Endothelial cell (in vitro differentiated cells): ENCODE data around the gene INPP4A. TPM values are rescaled to one million over a fixed set of nuclear protein-coding genes. Genes with fewer than 3 reads are reported as not detected.

ENCODE experiments used
- DNase-seq: peaks from one replicate; pipeline ENCODE4 v3.0.0; 2021; ENCODE audit warnings: low spot score
- H3K27ac Mint-ChIP-seq: one replicate; pipeline ENCODE4 v1.8.0; 2021; ENCODE audit warnings: mixed read lengths, inconsistent platforms; ENCODE audit not compliant: unreplicated experiment
- H3K27me3 Mint-ChIP-seq: one replicate; pipeline ENCODE4 v1.8.0; 2021; ENCODE audit warnings: mild to moderate bottlenecking, moderate library complexity, mixed read lengths, inconsistent platforms; ENCODE audit not compliant: unreplicated experiment
- H3K36me3 Mint-ChIP-seq: one replicate; pipeline ENCODE4 v1.8.0; 2021; ENCODE audit warnings: mild to moderate bottlenecking, low read depth, mixed read lengths, inconsistent platforms; ENCODE audit not compliant: unreplicated experiment
- H3K4me1 Mint-ChIP-seq: one replicate; pipeline ENCODE4 v1.8.0; 2021; ENCODE audit warnings: mild to moderate bottlenecking, mixed read lengths, inconsistent platforms; ENCODE audit not compliant: unreplicated experiment
- H3K4me3 Mint-ChIP-seq: one replicate; pipeline ENCODE4 v1.8.0; 2021; ENCODE audit warnings: mild to moderate bottlenecking, mixed read lengths, inconsistent platforms; ENCODE audit not compliant: unreplicated experiment
- H3K9me3 Mint-ChIP-seq: one replicate; pipeline ENCODE4 v1.8.0; 2021; ENCODE audit warnings: mixed read lengths, inconsistent platforms; ENCODE audit not compliant: unreplicated experiment
- total RNA-seq: library from RNA; stranded (reverse); fragmentation: NEBNext Ultra II Directional; extraction: Animal tissue kit (Norgen Biotek cat#: 25700); gene quantifications from one replicate; pipeline ENCODE4 v1.2.1, GENCODE V29; 2021; ENCODE audit not compliant: unreplicated experiment
- TF ChIP-seq, protein P1 (sequence below): fragments of 200-600 bp; sonication (generic); IDR thresholded peaks from one replicate; pipeline ENCODE4 v1.5.0; 2021; ENCODE audit warnings: antibody characterized with exemption; ENCODE audit not compliant: unreplicated experiment

The INPP4A gene
- total RNA-seq, 1 donor from 2014 or later, result 26.8 TPM

DNA sequence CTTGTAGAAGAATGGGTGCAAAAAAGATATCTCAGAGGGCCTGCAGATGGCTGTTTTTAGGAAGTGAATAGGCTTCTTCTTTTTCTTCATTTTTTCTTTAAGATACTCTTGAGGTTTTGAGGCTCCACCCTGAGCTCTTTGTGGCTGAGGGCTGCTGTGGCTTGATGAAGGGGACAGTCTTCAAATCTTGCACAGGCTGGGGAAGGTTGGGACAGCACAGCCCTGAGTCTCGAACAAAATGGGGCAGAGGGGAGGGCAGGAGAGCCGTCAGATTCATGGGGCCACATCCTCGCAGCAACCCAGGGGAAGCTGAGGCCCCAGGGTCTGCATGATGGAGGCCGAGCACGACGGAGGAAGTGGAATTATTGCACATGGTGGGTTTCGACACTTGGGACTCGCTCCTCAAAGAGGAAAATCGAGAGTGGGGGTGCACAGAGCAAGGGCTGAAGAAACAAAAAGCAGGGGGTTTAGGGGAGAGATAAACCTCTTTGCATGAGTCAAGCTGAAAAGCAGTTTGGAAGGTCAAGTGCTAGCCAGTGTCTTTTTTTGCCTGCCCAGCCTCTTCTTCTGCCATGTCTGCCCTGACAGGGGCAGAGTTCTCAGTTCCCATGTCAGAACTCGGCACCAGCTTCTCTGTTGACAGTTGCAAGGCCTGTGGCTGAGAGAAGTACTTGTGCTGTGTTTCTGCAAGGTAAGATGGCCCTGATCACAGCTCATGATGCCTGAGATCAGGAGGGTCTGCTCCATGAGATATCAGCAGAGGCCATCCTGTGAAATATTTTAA is 19.5 kb downstream of the INPP4A start:
- no peak overlapping the region for H3K27ac Mint-ChIP-seq
- DNase-seq, result no peak
- peaks cover 26% of the 10 kb centered on the region for H3K4me1 Mint-ChIP-seq
- H3K36me3 Mint-ChIP-seq, result peaks cover 3% of the 10 kb centered on the region
- peaks cover 8% of the 10 kb centered on the region for H3K27me3 Mint-ChIP-seq
- TF ChIP-seq, protein P1, sequence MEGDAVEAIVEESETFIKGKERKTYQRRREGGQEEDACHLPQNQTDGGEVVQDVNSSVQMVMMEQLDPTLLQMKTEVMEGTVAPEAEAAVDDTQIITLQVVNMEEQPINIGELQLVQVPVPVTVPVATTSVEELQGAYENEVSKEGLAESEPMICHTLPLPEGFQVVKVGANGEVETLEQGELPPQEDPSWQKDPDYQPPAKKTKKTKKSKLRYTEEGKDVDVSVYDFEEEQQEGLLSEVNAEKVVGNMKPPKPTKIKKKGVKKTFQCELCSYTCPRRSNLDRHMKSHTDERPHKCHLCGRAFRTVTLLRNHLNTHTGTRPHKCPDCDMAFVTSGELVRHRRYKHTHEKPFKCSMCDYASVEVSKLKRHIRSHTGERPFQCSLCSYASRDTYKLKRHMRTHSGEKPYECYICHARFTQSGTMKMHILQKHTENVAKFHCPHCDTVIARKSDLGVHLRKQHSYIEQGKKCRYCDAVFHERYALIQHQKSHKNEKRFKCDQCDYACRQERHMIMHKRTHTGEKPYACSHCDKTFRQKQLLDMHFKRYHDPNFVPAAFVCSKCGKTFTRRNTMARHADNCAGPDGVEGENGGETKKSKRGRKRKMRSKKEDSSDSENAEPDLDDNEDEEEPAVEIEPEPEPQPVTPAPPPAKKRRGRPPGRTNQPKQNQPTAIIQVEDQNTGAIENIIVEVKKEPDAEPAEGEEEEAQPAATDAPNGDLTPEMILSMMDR, result no peak
- no peaks in the 10 kb centered on the region for H3K9me3 Mint-ChIP-seq
- no peak overlapping the region for H3K4me3 Mint-ChIP-seq

DNA sequence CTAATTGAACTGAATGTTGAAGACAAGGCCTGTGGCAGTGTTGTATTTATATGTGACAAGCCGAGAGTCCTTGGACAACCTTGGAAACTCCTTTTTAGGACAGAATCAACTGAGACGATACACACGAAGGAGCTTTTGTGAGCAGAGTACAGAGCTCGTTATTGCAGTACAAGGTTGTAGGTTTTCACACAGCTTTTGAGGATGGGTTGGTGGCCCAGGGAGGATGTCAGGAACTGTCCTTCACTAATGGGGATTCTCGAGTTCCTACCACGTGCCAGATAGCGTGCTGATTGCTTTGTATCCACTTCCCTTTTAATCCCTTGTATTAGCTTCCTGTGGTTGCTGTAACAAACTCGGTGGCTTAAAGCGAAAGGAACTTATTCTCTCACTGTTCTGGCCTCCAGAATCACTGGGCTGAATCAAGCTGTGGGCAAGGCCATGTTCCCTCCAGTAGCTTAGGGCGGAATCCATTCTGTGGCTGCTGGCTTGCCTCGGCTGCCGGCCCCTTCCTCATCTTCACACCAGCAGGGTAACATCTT is 20.2 kb downstream of the INPP4A start:
- H3K27me3 Mint-ChIP-seq, result peaks cover 8% of the 10 kb centered on the region
- TF ChIP-seq, protein P1, result no peak
- H3K4me1 Mint-ChIP-seq, result peaks cover 26% of the 10 kb centered on the region
- H3K4me3 Mint-ChIP-seq, result no peak overlapping the region
- H3K27ac Mint-ChIP-seq, result no peak overlapping the region
- no peak for DNase-seq
- no peaks in the 10 kb centered on the region for H3K9me3 Mint-ChIP-seq
- H3K36me3 Mint-ChIP-seq, result peaks cover 3% of the 10 kb centered on the region

DNA sequence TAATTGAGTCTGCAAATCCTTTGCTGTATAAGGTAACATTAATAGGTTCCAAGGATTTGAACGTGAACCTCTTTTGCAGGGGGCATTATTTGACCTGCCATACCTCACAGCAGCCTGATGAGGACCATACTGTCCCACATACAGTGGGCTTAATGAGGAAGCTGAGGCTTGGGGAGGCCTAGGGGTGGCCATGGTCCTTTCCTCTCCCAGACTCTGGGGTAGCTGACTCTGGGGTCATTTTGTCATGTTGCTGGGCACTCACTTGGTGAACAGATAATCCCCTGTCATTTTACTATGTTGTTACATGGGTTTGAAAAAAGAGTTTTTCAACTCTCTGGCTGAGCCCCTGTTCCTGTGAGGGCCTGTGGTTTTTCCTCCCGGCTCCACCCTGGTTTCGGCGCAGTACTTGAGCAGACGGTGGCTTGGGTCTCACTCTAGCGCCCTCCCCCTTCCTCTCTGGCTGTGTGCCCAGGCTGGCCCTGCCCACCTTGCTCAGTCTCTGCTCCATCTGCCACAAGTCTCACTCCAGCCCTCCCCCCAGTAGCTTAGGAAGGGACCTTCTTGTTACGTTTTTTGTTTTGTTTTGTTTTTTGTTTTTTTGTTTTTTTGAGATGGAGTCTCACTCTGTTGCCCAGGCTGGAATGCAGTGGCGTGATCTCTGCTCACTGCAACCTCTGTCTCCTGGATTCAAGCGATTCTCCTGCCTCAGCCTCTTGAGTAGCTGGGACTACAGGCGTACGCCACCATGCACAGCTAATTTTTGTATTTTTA is 21.0 kb downstream of the INPP4A start:
- Mint-ChIP-seq H3K4me1 (peaks cover 23% of the 10 kb centered on the region), H3K9me3 (no peaks in the 10 kb centered on the region), H3K4me3 (no peak overlapping the region), H3K36me3 (peaks cover 3% of the 10 kb centered on the region), H3K27me3 (peaks cover 4% of the 10 kb centered on the region), H3K27ac (no peak overlapping the region)
- no peak for DNase-seq
- TF ChIP-seq, protein P1, result no peak

DNA sequence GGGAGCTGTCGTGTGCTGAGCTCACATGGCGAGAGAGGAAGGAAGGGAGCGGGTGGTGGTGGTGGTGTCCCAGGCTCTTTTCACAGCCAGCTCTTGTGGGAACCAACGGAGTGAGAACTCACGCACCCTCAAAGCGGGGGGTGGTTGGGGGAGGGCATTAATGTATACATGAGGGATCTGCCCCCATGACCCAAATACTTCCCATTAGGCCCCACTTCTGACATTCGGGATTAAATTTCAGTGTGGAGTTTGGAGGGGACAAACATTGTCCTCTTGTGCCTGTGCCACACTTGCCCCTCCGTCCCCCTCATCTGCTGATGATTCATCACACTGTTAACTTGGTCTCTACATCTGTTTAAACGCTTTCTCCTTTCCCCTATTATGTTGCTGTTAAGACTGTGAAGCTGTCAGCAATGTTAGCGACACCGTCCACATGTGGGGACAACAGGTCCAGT is 22.5 kb downstream of the INPP4A start:
- no peak for DNase-seq
- TF ChIP-seq, protein P1, result no peak
- peaks cover 6% of the 10 kb centered on the region for H3K36me3 Mint-ChIP-seq
- H3K9me3 Mint-ChIP-seq, result no peaks in the 10 kb centered on the region
- H3K4me3 Mint-ChIP-seq, result no peak overlapping the region
- H3K27ac Mint-ChIP-seq, result no peak overlapping the region
- H3K27me3 Mint-ChIP-seq, result peaks cover 4% of the 10 kb centered on the region
- H3K4me1 Mint-ChIP-seq, result peaks cover 23% of the 10 kb centered on the region
